H4 (cell line): ENCODE data around the gene CCDC121. TPM values are rescaled to one million over a fixed set of nuclear protein-coding genes. Genes with fewer than 3 reads are reported as not detected.

Source experiments
- DNase-seq: peaks from one replicate; pipeline ENCODE4 v3.0.0-alpha.2; 2015; ENCODE audit warnings: low spot score
- total RNA-seq: library from RNA; depleted of rRNA; stranded (reverse); fragments of >200 nt; shearing (Covaris generic); gene quantifications from 2 replicates; pipeline ENCODE4 v1.2.3, GENCODE V29; 2014; rRNA removed

CCDC121 gene, protein sequence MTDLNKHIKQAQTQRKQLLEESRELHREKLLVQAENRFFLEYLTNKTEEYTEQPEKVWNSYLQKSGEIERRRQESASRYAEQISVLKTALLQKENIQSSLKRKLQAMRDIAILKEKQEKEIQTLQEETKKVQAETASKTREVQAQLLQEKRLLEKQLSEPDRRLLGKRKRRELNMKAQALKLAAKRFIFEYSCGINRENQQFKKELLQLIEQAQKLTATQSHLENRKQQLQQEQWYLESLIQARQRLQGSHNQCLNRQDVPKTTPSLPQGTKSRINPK
- total RNA-seq: 1.5 and 1.9 TPM in 2 replicates

GRCh38 chr2:27628767-27629709 lies at the start of gene CCDC121, which contains the start of gene GPN1:
CCDC121 (minus strand) TSS chr2:27629012; CDS start chr2:27627799, 1,213 bp downstream.
GPN1 (plus strand) TSS chr2:27629050; CDS start chr2:27629059, 9 bp downstream.
- peak; percentile 87 for DNase-seq

GRCh38 chr2:27672723-27673486 lies 44.1 kb upstream of the CCDC121 start:
- no peak for DNase-seq

GRCh38 chr2:27671235-27671634 lies 42.4 kb upstream of the CCDC121 start:
- no peak for DNase-seq

GRCh38 chr2:27667446-27667845 lies 38.6 kb upstream of the CCDC121 start:
- no peak for DNase-seq

DNA sequence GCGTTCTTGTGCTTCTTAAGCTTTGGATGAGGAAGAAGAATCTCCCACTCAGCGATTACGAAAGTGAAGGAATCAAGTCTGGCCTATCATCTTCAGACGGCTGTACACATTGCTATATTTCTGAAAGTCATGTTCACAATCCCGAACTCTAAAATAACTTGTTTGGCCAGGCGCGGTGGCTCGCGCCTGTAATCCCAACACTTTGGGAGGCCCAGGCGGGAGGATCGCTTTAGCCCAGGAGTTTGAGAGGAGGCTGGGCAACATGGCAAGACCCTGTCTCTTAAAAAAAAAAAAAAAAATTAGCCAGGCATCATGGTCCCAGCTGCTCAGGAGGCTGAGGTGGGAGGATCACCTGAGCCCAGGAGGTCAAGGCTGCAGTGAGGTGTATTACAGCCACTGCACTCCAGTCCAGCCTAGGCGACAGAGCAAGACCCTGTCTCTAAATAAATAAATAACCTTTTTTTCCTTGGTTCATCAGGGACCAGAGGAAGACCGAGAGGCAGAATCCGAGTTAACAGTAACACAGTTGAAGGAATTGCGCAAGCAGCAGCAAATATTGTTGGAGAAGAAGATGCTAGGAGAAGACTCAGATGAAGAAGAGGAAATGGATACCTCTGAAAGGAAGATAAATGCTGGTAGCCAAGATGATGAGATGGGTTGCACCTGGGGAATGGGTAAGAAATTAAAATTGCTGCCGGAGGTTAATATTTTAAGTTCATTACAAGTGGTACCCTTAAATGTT lies 36.0 kb upstream of the CCDC121 start:
- no peak for DNase-seq

GRCh38 chr2:27664154-27664574 lies 35.4 kb upstream of the CCDC121 start:
- DNase-seq: no peak

- peak; percentile 42 for DNase-seq
Observed at GRCh38 chr2:27663285-27664153, 34.7 kb upstream of the CCDC121 start, which contains the start of the genes SLC4A1AP and SUPT7L. SLC4A1AP (plus strand) TSS chr2:27663889; CDS start chr2:27663915, 26 bp downstream. SUPT7L (minus strand) TSS chr2:27663614; CDS start chr2:27662192, 1,422 bp downstream.

DNA sequence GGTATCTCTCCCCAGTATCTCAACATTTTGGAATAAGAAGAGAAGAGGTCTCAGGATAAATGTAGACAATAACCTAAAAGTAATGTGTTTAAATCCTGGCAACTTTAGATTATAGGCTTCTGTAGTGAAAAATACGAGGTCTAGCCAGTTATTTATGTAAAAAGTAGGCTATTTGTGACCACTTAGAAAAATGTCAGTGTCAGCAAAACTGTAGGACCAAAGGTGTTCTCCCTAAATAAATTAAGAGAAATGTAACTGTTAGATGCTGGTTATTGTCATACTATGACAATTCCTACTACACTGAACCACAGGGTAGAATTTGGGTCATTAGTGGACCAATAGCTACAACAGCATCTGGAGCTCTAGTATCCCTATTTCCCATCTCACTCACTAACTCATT lies 32.6 kb upstream of the CCDC121 start:
- no peak for DNase-seq

DNA sequence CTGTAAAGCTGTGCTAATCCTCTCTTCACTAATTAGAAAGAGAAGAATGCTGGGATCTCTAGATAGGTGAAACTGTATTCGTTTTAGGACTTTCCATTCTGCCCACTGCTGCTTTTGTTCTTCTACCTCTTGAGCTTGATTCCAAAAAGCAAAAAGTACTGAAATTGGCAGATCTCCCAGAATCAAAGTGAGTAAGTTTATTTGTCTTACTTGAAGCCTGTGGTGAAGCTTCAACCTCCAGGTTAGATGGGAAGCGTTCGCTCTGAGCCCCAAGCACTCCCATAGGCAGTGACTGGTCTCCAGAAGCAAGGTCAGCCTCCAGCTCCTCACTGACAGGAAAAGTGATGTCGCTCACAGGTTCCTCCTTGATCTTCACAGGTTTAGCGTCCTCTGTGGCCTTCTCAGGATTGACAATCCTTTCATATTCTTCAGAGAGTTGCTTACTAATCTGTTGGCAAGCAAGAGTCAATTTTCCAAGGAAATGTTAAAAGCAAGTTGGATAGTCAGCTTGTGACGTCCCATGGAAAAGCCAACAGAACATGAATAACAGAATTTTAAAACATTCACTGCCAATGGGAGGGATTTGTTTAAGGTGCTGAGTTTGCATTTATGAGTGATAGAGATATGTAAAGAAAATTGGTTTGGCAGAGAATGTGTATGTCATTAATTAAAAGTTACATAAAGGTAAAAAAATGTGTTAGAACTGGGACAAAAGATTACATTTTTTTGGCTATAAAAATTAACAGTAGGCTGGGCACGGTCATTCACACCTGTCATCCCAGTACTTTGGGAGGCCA lies 26.5 kb upstream of the CCDC121 start:
- peak; percentile 23 for DNase-seq

- DNase-seq: no peak
Observed at GRCh38 chr2:27653397-27653796, 24.6 kb upstream of the CCDC121 start.

GRCh38 chr2:27652790-27653189 lies 24.0 kb upstream of the CCDC121 start:
- DNase-seq: no peak

- DNase-seq: no peak
Observed at GRCh38 chr2:27652341-27652740, 23.5 kb upstream of the CCDC121 start.

- DNase-seq: no peak
Observed at GRCh38 chr2:27651056-27651455, 22.2 kb upstream of the CCDC121 start.

DNA sequence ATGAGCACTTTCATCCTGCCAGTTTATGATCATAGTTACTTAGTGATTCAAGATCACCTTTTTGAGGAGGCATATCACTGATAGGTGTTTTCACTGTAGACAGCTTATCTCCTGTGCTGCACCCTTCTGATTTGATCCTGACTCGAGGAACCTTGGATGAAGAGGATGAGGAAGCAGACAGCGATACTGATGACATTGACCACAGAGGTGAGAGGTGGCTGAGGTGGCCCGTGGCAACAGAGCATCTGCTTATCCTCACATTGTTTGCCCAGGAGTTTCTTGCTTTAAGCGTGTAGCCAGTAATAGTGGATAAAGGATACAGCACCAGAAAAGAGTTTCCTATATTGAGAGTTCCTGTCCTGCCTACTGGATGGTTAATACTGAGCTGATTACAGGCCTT lies 18.9 kb upstream of the CCDC121 start:
- no peak for DNase-seq

DNA sequence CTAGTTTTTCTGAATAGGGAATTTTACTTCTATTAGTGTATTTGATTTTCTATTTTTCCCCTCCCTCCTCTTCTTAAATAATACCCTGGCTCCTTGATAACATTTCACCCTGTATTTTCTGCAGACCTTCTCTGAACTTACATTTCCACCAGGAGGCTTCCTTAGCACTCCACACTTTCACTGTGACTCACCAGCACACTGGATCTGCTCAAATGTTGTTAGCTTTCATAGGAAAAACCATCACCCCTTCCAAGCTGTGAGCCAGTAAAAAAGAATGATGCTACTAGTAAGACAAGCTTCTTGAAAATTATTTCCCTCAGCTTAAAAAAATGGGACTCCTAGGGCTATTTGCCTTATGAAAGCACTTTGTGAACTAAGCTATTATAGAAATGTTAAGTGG lies 18.5 kb upstream of the CCDC121 start:
- no peak for DNase-seq

DNA sequence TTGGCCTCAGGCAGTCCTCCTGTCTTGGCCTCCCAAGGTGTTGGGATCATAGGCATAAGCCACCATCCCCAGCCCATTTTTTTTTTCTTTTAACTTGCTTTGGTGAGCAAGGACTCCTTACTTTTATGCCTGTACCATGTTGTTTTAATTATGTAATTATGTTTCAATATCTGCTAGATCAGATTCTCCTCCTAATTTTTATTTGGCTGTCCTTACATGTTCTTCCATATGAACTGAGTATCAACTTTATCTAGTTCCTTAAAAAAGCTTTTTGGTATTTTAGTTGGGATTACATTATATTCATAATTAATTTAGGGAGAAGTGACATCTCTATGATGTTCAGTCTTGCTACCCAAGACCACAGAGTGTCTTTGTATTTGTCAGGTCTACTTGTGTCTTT lies 16.4 kb upstream of the CCDC121 start:
- DNase-seq: no peak

DNA sequence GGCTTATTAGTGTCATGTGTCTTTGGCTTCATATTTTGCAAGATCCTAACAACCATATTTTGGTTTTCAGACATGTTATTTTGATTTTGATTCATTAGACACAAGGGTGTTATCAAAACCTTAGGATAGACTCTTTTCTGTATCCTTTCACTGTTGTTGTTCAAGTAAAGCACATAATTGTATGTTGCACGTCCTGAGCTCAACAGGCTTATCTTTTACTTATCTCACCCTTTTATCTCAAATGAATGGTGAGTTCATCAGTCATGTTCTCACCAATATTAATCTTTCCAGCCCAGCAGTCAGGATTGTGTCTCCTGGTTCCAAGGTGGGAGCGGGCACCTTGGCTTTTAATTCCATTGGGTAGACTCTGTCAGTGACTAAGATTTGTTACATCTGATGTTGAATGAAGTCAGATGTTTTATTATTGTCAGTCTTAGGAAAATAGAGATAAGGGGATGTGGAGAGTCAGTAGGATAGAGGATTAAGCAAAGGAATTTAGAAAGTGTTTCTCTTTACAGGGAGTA lies 12.0 kb upstream of the CCDC121 start:
- DNase-seq: no peak

GRCh38 chr2:27638709-27639108 lies 9.9 kb upstream of the CCDC121 start:
- DNase-seq: no peak
